NCI-H2081 treated with DMSO at 0.1 percent for 48 hours (cell line): ENCODE measurements around the gene VPS39.

ENCODE experiments used
- DNase-seq: peaks from one replicate; lab custom pipeline; 2025; lab: John Stamatoyannopoulos, UW

The VPS39 gene

DNA sequence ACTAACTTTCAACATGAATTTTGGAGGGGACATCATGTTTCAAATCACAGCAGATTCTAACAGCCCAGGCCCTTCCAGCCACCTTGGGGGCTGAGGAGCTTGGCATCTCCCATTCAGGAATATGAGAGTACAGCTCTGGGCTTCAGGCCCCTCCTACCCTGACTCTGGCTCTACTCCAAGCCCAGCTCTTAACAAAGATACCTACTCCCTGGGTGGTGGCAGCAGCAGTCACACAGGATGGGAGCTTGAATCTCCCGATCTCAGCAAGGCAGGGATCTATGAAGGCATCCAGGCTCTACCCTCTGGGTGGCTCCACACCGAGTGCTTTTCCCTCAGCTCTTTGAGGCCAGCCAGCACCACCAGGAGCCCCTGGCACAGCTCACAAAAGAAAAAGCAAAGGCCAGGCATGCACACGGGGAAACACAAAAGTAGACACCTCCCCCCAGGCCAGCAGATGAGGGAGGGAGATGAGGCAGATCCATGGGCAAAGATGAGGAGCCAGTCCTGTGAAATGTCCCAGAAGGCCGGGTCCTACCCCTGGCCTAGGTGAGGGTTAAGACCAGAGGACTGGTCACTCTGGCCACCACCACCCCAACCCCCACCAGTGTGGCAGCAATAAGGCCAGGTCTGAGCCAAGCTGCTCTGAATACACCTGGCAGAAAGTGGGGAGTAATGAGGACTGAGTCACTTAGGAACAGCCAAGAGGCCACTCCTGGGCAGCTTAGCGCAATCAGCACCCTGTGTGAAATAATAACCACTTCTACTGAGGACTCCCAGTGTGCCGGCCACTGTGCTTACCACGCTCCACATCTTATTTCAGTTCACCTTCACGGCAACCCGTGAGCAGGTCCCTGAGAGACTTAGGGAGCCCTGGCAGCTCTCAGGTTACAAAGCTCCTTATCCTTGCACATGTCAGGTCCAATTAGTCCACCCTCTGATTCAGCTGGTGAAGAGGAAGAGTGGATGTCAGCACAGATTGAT, 76.0 kb downstream of the VPS39 start:
- DNase-seq, result peak; percentile 21

DNA sequence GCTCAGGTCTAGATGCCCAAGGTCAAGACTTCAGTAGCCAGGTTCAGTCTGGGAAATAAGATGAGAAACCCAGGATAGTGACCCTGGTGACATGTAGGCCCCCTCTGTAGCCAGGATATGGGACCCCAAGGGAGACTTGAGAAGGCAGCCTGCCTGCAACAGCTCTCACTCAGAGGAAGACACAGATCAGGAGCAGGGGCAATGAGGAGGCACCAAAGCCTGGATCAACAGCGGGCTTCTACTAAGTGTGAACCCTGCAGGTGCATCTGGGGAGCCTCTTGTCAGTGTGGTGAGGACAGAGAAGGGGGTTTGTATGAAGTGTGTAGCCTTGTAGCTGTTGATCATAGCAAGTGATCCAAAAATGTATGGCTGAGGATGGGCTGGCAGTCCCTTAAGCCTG, 77.1 kb downstream of the VPS39 start:
- DNase-seq, result no peak

DNA sequence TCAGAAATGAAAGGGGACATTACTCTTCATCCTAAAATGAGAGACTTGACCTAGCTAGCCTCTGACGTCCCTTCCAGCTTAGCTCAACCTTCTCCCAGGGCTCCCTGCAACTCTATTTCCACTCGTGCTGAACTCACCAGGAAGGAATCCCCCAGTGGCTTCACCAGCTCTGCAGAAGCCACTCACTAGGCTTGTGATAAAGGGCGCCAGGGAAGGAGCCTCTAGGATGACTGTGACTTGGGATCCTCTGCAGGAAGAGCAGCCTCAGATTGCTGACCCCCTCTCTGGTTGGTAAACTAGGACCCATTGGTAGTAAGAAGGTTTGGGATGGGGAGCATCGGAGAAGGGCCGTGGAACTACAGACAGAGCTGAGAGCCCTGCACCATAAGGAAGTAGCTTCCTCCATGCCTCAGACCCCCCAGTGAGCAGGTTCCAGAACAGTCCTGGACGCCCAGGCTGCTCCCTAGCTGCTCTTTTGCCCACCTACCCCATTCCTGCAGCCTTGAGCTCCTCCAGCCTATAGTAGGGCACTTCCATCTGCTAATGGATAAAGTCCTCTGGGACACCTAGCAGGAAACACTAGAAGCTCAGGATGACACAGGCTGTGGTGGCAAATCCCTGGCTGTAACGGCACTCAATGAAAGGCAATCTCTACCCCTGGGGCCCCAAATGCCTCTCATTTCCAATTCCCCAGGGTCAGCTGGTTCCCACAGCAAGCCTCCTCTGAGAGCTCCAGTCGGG, 77.7 kb downstream of the VPS39 start:
- DNase-seq, result no peak

GRCh38 chr15:42129364-42129763, 78.7 kb downstream of the VPS39 start:
- no peak for DNase-seq

DNA sequence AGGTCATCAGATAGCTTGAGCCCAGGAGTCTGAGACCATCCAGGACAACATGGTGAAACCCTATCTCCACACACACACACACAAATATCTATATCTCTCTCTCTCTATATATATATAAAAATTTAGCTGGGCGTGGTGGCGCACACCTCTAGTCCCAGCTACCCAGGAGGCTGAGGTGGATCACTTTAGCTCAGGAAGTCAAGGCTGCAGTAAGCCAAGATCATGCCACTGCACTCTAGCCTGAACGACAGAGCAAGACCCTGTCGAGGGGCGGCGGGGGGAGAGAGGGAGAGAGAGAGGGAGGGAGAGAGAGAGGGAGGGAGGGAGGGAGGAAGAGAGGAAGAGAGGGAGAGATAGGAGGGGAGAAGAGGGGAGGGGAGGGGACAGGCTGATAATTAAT, 79.6 kb downstream of the VPS39 start:
- no peak for DNase-seq

- DNase-seq, result no peak
These were observed 84.6 kb downstream of the VPS39 start for GRCh38 chr15:42123546-42123945.

DNA sequence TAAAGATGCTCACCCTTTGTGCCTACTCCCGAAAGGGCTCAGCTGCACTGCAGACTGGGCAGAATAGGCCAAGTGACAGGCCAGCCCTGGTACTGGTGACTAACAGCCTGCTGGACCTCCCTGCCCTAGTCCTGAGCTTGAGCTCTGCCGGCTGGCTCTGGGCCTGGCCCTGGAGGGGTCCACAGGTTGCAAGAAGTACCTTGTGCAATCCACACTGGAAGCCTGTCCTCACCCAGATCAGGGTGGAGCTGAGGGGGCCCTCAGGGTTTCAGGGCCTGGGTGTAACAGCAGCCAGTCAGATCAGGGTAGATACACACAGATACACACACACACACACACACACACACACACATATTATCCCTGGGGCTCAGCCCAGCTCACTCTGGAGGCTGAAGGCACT, 86.4 kb downstream of the VPS39 start:
- DNase-seq, result no peak

DNA sequence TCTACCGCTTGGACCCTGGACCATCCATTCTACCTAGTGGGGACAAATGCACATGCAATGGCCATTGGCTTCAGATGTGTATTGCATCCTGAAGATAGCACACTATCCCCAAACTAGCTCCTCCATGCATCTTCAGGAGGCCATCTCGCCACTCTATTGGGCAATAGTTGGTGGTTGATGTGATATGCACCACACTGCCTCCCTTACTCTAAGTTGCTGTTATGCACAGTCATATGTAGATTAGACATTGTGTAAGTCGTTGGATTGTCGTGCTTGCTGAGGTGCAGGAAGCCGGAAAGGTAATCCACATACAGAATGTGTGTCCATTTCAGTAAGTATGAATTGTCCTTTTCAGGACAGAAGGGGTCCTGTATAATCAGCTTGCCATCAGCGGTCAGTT, 87.1 kb downstream of the VPS39 start:
- no peak for DNase-seq

GRCh38 chr15:42120285-42120684, 87.8 kb downstream of the VPS39 start:
- DNase-seq, result no peak

- DNase-seq, result no peak
These were observed 88.7 kb downstream of the VPS39 start for GRCh38 chr15:42119446-42119760.

GRCh38 chr15:42118650-42119445, 89.3 kb downstream of the VPS39 start:
- DNase-seq, result no peak

DNA sequence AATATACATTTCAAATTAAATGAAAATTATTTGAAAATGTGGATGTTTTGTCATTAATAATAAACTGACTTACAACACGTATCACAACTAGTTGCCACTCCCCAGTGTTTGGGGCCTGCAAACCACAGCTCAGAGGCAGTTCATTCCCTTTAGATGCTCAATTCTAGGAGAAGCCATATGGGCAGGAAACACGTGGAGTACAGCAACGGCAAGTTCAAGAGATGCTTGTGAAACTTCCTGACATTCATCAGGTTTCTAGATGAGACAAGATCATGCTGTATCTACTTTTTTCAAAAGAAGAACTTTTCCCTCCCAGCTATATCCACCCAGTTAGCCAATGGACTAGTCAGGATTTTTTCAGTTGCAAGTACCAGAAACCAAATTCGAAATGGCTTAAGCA, 96.2 kb downstream of the VPS39 start:
- no peak for DNase-seq

DNA sequence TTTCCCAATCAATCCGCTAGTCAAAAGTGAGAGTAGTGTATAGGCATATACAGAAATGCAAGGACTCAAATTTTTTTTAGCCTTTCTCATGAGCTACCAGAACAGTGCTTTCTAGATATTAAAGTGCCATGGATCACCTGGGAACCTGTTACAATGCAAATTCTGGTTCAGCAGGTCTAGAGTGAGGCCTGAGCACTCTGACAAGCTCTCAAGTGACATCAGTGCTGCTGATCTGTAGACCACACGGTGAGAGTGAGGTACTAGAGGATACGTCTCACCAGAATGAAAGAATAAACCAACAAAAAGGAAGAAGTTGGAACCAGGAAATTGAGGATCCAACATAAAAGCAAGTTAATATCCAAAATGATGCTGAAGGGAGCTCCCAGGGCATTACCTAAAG, 97.7 kb downstream of the VPS39 start:
- no peak for DNase-seq

DNA sequence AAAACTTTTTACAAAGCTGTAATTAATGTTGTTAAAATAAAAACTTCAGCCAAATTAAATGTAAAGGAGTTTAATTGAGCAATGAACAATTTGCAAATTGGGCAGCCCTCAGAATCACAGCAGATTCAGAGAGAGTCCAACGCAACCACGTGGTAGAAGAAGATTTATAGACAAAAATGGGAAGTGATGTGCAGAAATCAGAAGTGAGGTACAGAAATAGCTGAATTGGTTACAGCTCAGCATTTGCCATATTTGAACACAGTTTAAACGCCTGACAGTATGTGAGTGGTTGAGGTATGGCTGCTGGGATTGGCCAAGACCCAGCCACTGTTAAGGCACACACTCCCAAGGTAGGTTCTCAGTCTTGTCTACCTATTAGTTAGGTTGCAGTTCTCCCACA, 99.3 kb downstream of the VPS39 start:
- no peak for DNase-seq
